ENCODE measurements around the gene ASB15. TPM values are rescaled to one million over a fixed set of nuclear protein-coding genes. Genes with fewer than 3 reads are reported as not detected.

The ASB15 gene
- total RNA-seq, 1 donor from 2014 or later = not detected

GRCh38 chr7:123604739-123605138 is 3.1 kb downstream of the ASB15 start:
- no peak for TF ChIP-seq CTCF (IDR thresholded peaks at IDR 0.05; ENCODE audit: unreplicated experiment)
- no peaks in the 10 kb centered on the region for H3K4me1 Mint-ChIP-seq (ENCODE audit: unreplicated experiment)
- H3K4me3 Mint-ChIP-seq (ENCODE audit: unreplicated experiment) = no peak overlapping the region
- no peak for DNase-seq (ENCODE audit: low spot score)
- H3K9me3 Mint-ChIP-seq (ENCODE audit: unreplicated experiment) = no peaks in the 10 kb centered on the region
- H3K27me3 Mint-ChIP-seq (ENCODE audit: unreplicated experiment) = peaks cover 3% of the 10 kb centered on the region
- no peak overlapping the region for H3K27ac Mint-ChIP-seq (ENCODE audit: unreplicated experiment)
- H3K36me3 Mint-ChIP-seq (ENCODE audit: low read depth, unreplicated experiment) = no peaks in the 10 kb centered on the region

GRCh38 chr7:123607423-123607975 is 5.9 kb downstream of the ASB15 start:
- Mint-ChIP-seq H3K27ac (ENCODE audit: unreplicated experiment) (no peak overlapping the region), H3K36me3 (ENCODE audit: low read depth, unreplicated experiment) (no peaks in the 10 kb centered on the region), H3K4me1 (ENCODE audit: unreplicated experiment) (peaks cover 2% of the 10 kb centered on the region), H3K27me3 (ENCODE audit: unreplicated experiment) (peaks cover 3% of the 10 kb centered on the region), H3K9me3 (ENCODE audit: unreplicated experiment) (no peaks in the 10 kb centered on the region), H3K4me3 (ENCODE audit: unreplicated experiment) (no peak overlapping the region)
- TF ChIP-seq CTCF (IDR thresholded peaks at IDR 0.05; ENCODE audit: unreplicated experiment) = no peak
- DNase-seq (ENCODE audit: low spot score) = no peak

- Mint-ChIP-seq H3K36me3 (ENCODE audit: low read depth, unreplicated experiment) (no peaks in the 10 kb centered on the region), H3K27me3 (ENCODE audit: unreplicated experiment) (peaks cover 3% of the 10 kb centered on the region), H3K27ac (ENCODE audit: unreplicated experiment) (no peak overlapping the region), H3K4me3 (ENCODE audit: unreplicated experiment) (no peak overlapping the region), H3K4me1 (ENCODE audit: unreplicated experiment) (peaks cover 2% of the 10 kb centered on the region), H3K9me3 (ENCODE audit: unreplicated experiment) (no peaks in the 10 kb centered on the region)
- TF ChIP-seq CTCF (IDR thresholded peaks at IDR 0.05; ENCODE audit: unreplicated experiment) = no peak
- DNase-seq (ENCODE audit: low spot score) = no peak
Measured at GRCh38 chr7:123608991-123609882, 7.6 kb downstream of the ASB15 start.

- Mint-ChIP-seq H3K27ac (ENCODE audit: unreplicated experiment) (no peak overlapping the region), H3K9me3 (ENCODE audit: unreplicated experiment) (no peaks in the 10 kb centered on the region), H3K4me1 (ENCODE audit: unreplicated experiment) (peaks cover 2% of the 10 kb centered on the region), H3K36me3 (ENCODE audit: low read depth, unreplicated experiment) (no peaks in the 10 kb centered on the region), H3K4me3 (ENCODE audit: unreplicated experiment) (no peak overlapping the region), H3K27me3 (ENCODE audit: unreplicated experiment) (peaks cover 3% of the 10 kb centered on the region)
- no peak for TF ChIP-seq CTCF (IDR thresholded peaks at IDR 0.05; ENCODE audit: unreplicated experiment)
- no peak for DNase-seq (ENCODE audit: low spot score)
Measured at GRCh38 chr7:123609883-123610239, 8.2 kb downstream of the ASB15 start.

GRCh38 chr7:123612024-123612423 is 10.4 kb downstream of the ASB15 start:
- H3K36me3 Mint-ChIP-seq (ENCODE audit: low read depth, unreplicated experiment) = no peaks in the 10 kb centered on the region
- H3K4me3 Mint-ChIP-seq (ENCODE audit: unreplicated experiment) = no peak overlapping the region
- no peak for TF ChIP-seq CTCF (IDR thresholded peaks at IDR 0.05; ENCODE audit: unreplicated experiment)
- H3K27ac Mint-ChIP-seq (ENCODE audit: unreplicated experiment) = no peak overlapping the region
- H3K4me1 Mint-ChIP-seq (ENCODE audit: unreplicated experiment) = peaks cover 7% of the 10 kb centered on the region
- no peaks in the 10 kb centered on the region for H3K9me3 Mint-ChIP-seq (ENCODE audit: unreplicated experiment)
- H3K27me3 Mint-ChIP-seq (ENCODE audit: unreplicated experiment) = peaks cover 3% of the 10 kb centered on the region
- no peak for DNase-seq (ENCODE audit: low spot score)
